ENCODE measurements around the gene PHF21A. TPM values are rescaled to one million over a fixed set of nuclear protein-coding genes. Genes with fewer than 3 reads are reported as not detected.

The PHF21A gene
- total and polyA plus RNA-seq, 2 of the 8 experiments (the other 6 are each of a cell fraction or from before 2014, with no cell fraction given): 17.6 to 40.3 TPM

DNA sequence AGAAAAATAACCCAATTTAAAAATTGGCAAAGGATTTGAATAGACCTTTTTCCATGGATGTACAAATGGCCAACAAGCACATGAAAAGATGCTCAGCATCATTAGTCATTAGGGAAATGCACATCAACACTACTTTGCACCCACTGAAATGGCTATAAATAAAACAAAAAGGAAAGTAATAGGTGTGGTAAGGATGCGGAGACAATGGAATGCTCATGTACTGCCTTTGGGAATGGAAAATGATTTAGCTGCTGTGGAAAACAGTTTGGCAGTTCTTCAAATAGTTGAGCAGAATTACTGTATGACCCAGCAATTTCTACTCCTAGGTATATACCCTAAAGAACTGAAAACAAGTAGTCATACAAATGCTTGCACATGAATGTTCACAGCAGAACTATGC is 161.4 kb downstream of the PHF21A start:
- Histone ChIP-seq H3K36me3 (ENCODE audit: control insufficient read depth in 2 of 4, insufficient read depth in 4 of 4, low read length in 3 of 4) (peaks cover 2 to 28% (median 7%) of the 10 kb centered on the region in 4 experiments; a peak in 7 of 8 replicates), H3K4me3 (ENCODE audit: extremely low read depth in 1 of 4, insufficient read depth in 2 of 4, low read depth in 3 of 4, low read length in 4 of 4) (no peak overlapping the region), H2BK15ac (ENCODE audit: low read length) (no peak overlapping the region), H4K8ac (ENCODE audit: extremely low read depth, insufficient read depth, low read length) (no peak overlapping the region), H3K23me2 (ENCODE audit: low read depth, low read length) (no peaks in the 10 kb centered on the region), H2AFZ (ENCODE audit: low read length) (no peak overlapping the region), H2BK12ac (ENCODE audit: low read depth, low read length) (no peak overlapping the region), H2AK5ac (ENCODE audit: low read depth, low read length) (no peak overlapping the region), H2BK20ac (ENCODE audit: low read length) (no peak overlapping the region), H4K5ac (ENCODE audit: insufficient read length, low read depth, low read length) (no peak overlapping the region), H3K4me1 (replicated peaks in 1 of 4; ENCODE audit: control insufficient read depth in 3 of 4, insufficient read depth in 4 of 4, low read length in 3 of 4) (no peaks in the 10 kb centered on the region), H3K4ac (replicated peaks; ENCODE audit: insufficient read length, low read depth, low read length) (no peak overlapping the region), H4K20me1 (replicated peaks in 1 of 2; ENCODE audit: control insufficient read depth in 1 of 2, insufficient read depth in 2 of 2, low read length in 2 of 2) (no peaks in the 10 kb centered on the region), H3K9ac (replicated peaks in 1 of 4; ENCODE audit: extremely low read depth in 1 of 4, low read depth in 3 of 4, low read length in 3 of 4) (no peak overlapping the region), H3K9me3 (ENCODE audit: insufficient read depth in 2 of 2, low read depth in 1 of 2, low read length in 1 of 2) (no peaks in the 10 kb centered on the region), H3K56ac (replicated peaks; ENCODE audit: insufficient read length, low read depth, low read length) (no peak overlapping the region), H4K91ac (replicated peaks; ENCODE audit: insufficient read length, low read length) (no peak overlapping the region), H3K27me3 (replicated peaks in 1 of 4; ENCODE audit: control insufficient read depth in 3 of 4, extremely low read depth in 1 of 4, insufficient read depth in 3 of 4, low read length in 3 of 4) (no peaks in the 10 kb centered on the region), H3K79me2 (ENCODE audit: control insufficient read depth in 1 of 2, insufficient read depth in 2 of 2, low read length in 2 of 2) (no peaks in the 10 kb centered on the region), H3K27ac (ENCODE audit: low read depth, low read length) (no peak overlapping the region), H2BK5ac (ENCODE audit: low read depth, low read length) (no peak overlapping the region), H2BK120ac (replicated peaks; ENCODE audit: low read depth, low read length) (no peak overlapping the region), H3K23ac (ENCODE audit: insufficient read length) (no peak overlapping the region), H3K14ac (ENCODE audit: insufficient read length) (no peak overlapping the region), H3K4me2 (ENCODE audit: insufficient read depth in 1 of 2, low read depth in 2 of 2, low read length in 2 of 2) (no peak overlapping the region), H3K79me1 (ENCODE audit: low read depth, low read length) (no peaks in the 10 kb centered on the region), H3K18ac (ENCODE audit: extremely low read depth, low read length) (no peak overlapping the region)
- 92% methylated on average over 1 of the region's 1 CpG; no CpG with 5 or more reads in 1 of the 2 experiments for WGBS, 2 experiments (ENCODE audit: extremely low coverage in 1 of 2, insufficient coverage in 1 of 2, insufficient read length in 1 of 2, insufficient replicate concordance in 2 of 2, low coverage in 1 of 2, low lambda C conversion rate in 2 of 2, missing lambda C conversion rate in 1 of 2)
- ChIA-PET POLR2A (ENCODE audit: partially characterized antibody) (interaction anchor here (1.3 kb wide), 1 partner anchor 30 kb away, joined by 4 read pairs; no protein-coding TSS in a partner anchor), CTCF (ENCODE audit: partially characterized antibody) (interaction anchor here (1.2 to 2.2 kb wide), 2 partner anchors 52 to 87 kb away, joined by 4 to 7 read pairs; no protein-coding TSS in a partner anchor)
- DNase-seq (ENCODE audit: low read depth in 1 of 2, low spot score in 2 of 2) (no peak), FAIRE-seq (no peak)
- TF ChIP-seq POLR2AphosphoS5 (IDR thresholded peaks at IDR 0.05; ENCODE audit: low read depth, low read length) (no peak), SIRT6 (IDR thresholded peaks at IDR 0.05; ENCODE audit: low read length) (no peak), POLR2A (IDR thresholded peaks at IDR 0.05; ENCODE audit: control extremely low read depth in 1 of 2, low read depth in 2 of 2, low read length in 2 of 2) (no peak), HDAC6 (IDR thresholded peaks at IDR 0.05; ENCODE audit: low read depth, low read length) (no peak), SP4 (IDR thresholded peaks at IDR 0.05; ENCODE audit: low read length) (no peak), RFX5 (IDR thresholded peaks at IDR 0.05; ENCODE audit: borderline replicate concordance, low read depth, low read length) (no peak)
- TF ChIP-seq, protein P1, sequence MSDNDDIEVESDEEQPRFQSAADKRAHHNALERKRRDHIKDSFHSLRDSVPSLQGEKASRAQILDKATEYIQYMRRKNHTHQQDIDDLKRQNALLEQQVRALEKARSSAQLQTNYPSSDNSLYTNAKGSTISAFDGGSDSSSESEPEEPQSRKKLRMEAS (IDR thresholded peaks at IDR 0.05): no peak
